K562 (cell line): ENCODE data around the gene ZBTB22. TPM values are rescaled to one million over a fixed set of nuclear protein-coding genes. Genes with fewer than 3 reads are reported as not detected.

Experiments
- CHD2 ChIP-seq: IDR thresholded peaks from 2 replicates; pipeline ENCODE4 v1.6.1; 2011; ENCODE audit warnings: low read depth, low read length
- ETS2 ChIP-seq: IDR thresholded peaks from 2 replicates; pipeline ENCODE4 v1.6.1; 2016; ENCODE audit warnings: borderline replicate concordance, missing genetic modification characterization, mild to moderate bottlenecking, moderate library complexity, missing compliant biosample characterization; ENCODE audit not compliant: poor library complexity, severe bottlenecking
- GABPB2 ChIP-seq: fragments of 250-450 bp; sonication (Bioruptor Pico); conservative IDR thresholded peaks from 2 replicates; pipeline ENCODE4 v1.5.1; 2021; ENCODE audit warnings: mild to moderate bottlenecking
- ILF3 ChIP-seq: fragments of 450-650 bp; IDR thresholded peaks from 2 replicates; pipeline ENCODE4 v1.6.1; 2018; ENCODE audit warnings: antibody characterized with exemption, mild to moderate bottlenecking, moderate library complexity, borderline replicate concordance
- ILK ChIP-seq: fragments of 450-650 bp; IDR thresholded peaks from 2 replicates; pipeline ENCODE4 v1.6.1; 2016; ENCODE audit warnings: missing genetic modification characterization, low read depth, mild to moderate bottlenecking, missing compliant biosample characterization, moderate library complexity, borderline replicate concordance
- KHSRP ChIP-seq: fragments of 450-650 bp; IDR thresholded peaks from 2 replicates; pipeline ENCODE4 v1.6.1; 2017
- MAFG ChIP-seq: fragments of 450-650 bp; conservative IDR thresholded peaks from 2 replicates; pipeline ENCODE4 v1.6.1; 2016; ENCODE audit warnings: missing genetic modification characterization, missing compliant biosample characterization
- NCOA1 ChIP-seq: fragments of 450-650 bp; IDR thresholded peaks from 2 replicates; pipeline ENCODE4 v1.6.1; 2016; ENCODE audit warnings: low read depth
- POLR2A ChIP-seq: fragments of 450-650 bp; conservative IDR thresholded peaks from 2 replicates; pipeline ENCODE4 v1.6.1; 2016
- PURB ChIP-seq: sonication (generic); formaldehyde crosslinking; IDR thresholded peaks from 2 replicates; pipeline ENCODE4 v1.9.0; 2021; ENCODE audit warnings: low read depth, mild to moderate bottlenecking, missing genetic modification reagents
- SRSF9 ChIP-seq: fragments of 200-400 bp; formaldehyde crosslinking; IDR thresholded peaks from 2 replicates; pipeline ENCODE4 v1.6.1; 2017; ENCODE audit warnings: low read depth, low read length, borderline replicate concordance
- TAF7 ChIP-seq: fragments of 450-650 bp; IDR thresholded peaks from 2 replicates; pipeline ENCODE4 v1.6.1; 2016; ENCODE audit warnings: missing genetic modification characterization, missing compliant biosample characterization
- ZKSCAN3 ChIP-seq: fragments of 250-450 bp; sonication (Bioruptor Pico); IDR thresholded peaks from 2 replicates; pipeline ENCODE4 v1.4.0; 2020
- ZNF23 ChIP-seq: fragments of 250-450 bp; sonication (Bioruptor Pico); IDR thresholded peaks from 2 replicates; pipeline ENCODE4 v1.4.0; 2020; ENCODE audit warnings: mild to moderate bottlenecking
- ZNF3 ChIP-seq: fragments of 250-450 bp; sonication (Bioruptor Pico); IDR thresholded peaks from 2 replicates; pipeline ENCODE4 v1.5.0; 2021; ENCODE audit warnings: mild to moderate bottlenecking, moderate library complexity
- ZNF778 ChIP-seq: fragments of 450-650 bp; formaldehyde crosslinking; IDR thresholded peaks from 2 replicates; pipeline ENCODE4 v1.4.0; 2020; ENCODE audit warnings: mild to moderate bottlenecking, moderate library complexity
- polyA plus RNA-seq, 8 experiments: library from polyadenylated mRNA; depleted of rRNA in 4 of 8; stranded (reverse) in 5 of 8; unstranded in 3 of 8; fragments of >200 nt; fragmentation: Nextera tagmentation in 2 of 8; fragmentation: Illumina TruSeq in 1 of 8; extraction: Ambion mirVana in 2 of 8; extraction: Trizol in 1 of 8; gene quantifications; 2 replicates each; pipeline versions ENCODE4 v1.2.1 to v1.2.3, GENCODE V29; 2011 to 2014; ENCODE audit warnings: inconsistent platforms in 1 of 8, missing spikeins in 1 of 8
- total RNA-seq, 7 experiments: library from RNA; depleted of rRNA in 6 of 7; stranded (reverse); fragments of >200 nt in 6 of 7; fragmentation: Illumina TruSeq in 2 of 7; extraction: Trizol in 2 of 7; gene quantifications; 2 replicates each; pipeline versions ENCODE4 v1.2.1 to v1.2.3, GENCODE V29; 2011 to 2021; ENCODE audit warnings: low replicate concordance in 1 of 7
- TF ChIP-seq, protein P1 (sequence below): fragments of 200-600 bp; sonication (generic); IDR thresholded peaks from one replicate; pipeline ENCODE4 v1.6.1; 2012; ENCODE audit warnings: mild to moderate bottlenecking, low read depth, low read length, inconsistent platforms
- TF ChIP-seq, protein P2 (sequence below): fragments of 450-650 bp; IDR thresholded peaks from 2 replicates; pipeline ENCODE4 v1.6.1; 2016; ENCODE audit warnings: low read depth, mild to moderate bottlenecking, moderate library complexity

Gene ZBTB22
- total and polyA plus RNA-seq, 9 of the 15 experiments (the other 6 are each of a cell fraction or from before 2014, with no cell fraction given), result 0.21 to 11.9 (median 7.1) TPM

DNA sequence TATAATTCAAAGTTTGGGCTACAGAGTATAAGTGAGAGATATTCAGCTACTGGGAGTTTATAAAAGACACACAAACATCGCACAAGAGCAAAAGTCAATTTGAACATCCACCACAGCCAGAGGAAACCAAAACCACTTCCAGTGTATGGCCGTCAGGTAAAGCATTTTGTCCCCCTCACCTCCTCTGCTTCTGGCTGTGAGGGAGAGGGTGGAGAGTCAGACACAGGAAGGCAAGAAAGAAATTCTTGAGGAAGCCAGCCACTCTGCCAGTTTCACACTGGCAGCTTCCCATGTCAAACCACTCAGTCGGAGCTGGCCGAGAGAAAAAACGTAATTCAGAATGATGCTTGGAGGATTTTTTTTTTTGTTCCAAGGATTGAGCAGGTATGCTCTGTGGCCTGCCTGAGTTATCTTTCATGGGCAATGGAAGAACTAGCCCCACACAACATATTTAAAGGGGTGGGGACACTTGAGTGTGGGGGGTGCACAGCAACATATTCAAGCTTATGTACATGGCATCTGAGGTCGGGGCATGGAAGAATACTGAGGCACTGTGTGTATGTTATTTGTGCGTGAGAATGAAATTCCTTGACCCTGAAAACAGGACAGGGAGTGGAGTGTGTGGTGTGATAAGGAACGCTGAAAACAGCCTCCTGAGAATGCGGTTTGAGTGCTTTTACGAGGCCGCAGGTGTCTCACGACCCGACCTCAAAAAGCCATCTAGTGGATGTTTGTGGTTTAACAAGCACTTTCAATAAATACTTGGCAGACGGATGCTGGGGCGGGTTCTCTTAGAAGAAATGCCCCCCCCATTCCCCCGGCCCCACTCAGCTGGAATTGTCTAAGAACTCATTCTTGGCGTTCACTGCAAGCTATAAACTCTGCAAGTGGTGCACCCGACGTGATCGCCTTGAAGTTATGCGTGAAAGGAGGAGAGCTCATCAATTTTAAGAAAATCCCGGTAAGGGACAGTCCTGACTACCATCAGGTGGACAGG, 27.5 kb upstream of the ZBTB22 start (continued):
- TF ChIP-seq, protein P1, sequence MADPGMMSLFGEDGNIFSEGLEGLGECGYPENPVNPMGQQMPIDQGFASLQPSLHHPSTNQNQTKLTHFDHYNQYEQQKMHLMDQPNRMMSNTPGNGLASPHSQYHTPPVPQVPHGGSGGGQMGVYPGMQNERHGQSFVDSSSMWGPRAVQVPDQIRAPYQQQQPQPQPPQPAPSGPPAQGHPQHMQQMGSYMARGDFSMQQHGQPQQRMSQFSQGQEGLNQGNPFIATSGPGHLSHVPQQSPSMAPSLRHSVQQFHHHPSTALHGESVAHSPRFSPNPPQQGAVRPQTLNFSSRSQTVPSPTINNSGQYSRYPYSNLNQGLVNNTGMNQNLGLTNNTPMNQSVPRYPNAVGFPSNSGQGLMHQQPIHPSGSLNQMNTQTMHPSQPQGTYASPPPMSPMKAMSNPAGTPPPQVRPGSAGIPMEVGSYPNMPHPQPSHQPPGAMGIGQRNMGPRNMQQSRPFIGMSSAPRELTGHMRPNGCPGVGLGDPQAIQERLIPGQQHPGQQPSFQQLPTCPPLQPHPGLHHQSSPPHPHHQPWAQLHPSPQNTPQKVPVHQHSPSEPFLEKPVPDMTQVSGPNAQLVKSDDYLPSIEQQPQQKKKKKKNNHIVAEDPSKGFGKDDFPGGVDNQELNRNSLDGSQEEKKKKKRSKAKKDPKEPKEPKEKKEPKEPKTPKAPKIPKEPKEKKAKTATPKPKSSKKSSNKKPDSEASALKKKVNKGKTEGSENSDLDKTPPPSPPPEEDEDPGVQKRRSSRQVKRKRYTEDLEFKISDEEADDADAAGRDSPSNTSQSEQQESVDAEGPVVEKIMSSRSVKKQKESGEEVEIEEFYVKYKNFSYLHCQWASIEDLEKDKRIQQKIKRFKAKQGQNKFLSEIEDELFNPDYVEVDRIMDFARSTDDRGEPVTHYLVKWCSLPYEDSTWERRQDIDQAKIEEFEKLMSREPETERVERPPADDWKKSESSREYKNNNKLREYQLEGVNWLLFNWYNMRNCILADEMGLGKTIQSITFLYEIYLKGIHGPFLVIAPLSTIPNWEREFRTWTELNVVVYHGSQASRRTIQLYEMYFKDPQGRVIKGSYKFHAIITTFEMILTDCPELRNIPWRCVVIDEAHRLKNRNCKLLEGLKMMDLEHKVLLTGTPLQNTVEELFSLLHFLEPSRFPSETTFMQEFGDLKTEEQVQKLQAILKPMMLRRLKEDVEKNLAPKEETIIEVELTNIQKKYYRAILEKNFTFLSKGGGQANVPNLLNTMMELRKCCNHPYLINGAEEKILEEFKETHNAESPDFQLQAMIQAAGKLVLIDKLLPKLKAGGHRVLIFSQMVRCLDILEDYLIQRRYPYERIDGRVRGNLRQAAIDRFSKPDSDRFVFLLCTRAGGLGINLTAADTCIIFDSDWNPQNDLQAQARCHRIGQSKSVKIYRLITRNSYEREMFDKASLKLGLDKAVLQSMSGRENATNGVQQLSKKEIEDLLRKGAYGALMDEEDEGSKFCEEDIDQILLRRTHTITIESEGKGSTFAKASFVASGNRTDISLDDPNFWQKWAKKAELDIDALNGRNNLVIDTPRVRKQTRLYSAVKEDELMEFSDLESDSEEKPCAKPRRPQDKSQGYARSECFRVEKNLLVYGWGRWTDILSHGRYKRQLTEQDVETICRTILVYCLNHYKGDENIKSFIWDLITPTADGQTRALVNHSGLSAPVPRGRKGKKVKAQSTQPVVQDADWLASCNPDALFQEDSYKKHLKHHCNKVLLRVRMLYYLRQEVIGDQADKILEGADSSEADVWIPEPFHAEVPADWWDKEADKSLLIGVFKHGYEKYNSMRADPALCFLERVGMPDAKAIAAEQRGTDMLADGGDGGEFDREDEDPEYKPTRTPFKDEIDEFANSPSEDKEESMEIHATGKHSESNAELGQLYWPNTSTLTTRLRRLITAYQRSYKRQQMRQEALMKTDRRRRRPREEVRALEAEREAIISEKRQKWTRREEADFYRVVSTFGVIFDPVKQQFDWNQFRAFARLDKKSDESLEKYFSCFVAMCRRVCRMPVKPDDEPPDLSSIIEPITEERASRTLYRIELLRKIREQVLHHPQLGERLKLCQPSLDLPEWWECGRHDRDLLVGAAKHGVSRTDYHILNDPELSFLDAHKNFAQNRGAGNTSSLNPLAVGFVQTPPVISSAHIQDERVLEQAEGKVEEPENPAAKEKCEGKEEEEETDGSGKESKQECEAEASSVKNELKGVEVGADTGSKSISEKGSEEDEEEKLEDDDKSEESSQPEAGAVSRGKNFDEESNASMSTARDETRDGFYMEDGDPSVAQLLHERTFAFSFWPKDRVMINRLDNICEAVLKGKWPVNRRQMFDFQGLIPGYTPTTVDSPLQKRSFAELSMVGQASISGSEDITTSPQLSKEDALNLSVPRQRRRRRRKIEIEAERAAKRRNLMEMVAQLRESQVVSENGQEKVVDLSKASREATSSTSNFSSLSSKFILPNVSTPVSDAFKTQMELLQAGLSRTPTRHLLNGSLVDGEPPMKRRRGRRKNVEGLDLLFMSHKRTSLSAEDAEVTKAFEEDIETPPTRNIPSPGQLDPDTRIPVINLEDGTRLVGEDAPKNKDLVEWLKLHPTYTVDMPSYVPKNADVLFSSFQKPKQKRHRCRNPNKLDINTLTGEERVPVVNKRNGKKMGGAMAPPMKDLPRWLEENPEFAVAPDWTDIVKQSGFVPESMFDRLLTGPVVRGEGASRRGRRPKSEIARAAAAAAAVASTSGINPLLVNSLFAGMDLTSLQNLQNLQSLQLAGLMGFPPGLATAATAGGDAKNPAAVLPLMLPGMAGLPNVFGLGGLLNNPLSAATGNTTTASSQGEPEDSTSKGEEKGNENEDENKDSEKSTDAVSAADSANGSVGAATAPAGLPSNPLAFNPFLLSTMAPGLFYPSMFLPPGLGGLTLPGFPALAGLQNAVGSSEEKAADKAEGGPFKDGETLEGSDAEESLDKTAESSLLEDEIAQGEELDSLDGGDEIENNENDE, result no peak
- TF ChIP-seq POLR2A, result no peak
- no peak for TF ChIP-seq TAF7
- no peak for TF ChIP-seq ZKSCAN3
- no peak for TF ChIP-seq ILK (tag)
- no peak for TF ChIP-seq ILF3
- no peak for TF ChIP-seq SRSF9
- TF ChIP-seq ETS2, result no peak
- TF ChIP-seq ZNF778 (CRISPR knock-in tag), result no peak
- TF ChIP-seq ZNF3 (CRISPR knock-in tag), result no peak
- TF ChIP-seq GABPB2 (CRISPR knock-in tag), result no peak
- TF ChIP-seq NCOA1, result peak; percentile 75; the same call in 1 of the 2 replicates
- TF ChIP-seq ZNF23, result no peak
- TF ChIP-seq, protein P2, sequence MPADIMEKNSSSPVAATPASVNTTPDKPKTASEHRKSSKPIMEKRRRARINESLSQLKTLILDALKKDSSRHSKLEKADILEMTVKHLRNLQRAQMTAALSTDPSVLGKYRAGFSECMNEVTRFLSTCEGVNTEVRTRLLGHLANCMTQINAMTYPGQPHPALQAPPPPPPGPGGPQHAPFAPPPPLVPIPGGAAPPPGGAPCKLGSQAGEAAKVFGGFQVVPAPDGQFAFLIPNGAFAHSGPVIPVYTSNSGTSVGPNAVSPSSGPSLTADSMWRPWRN, result peak; percentile 87
- TF ChIP-seq KHSRP, result no peak
- TF ChIP-seq MAFG, result no peak
- TF ChIP-seq CHD2, result no peak
- TF ChIP-seq PURB (CRISPR knock-in tag), result no peak
